GM12878 (cell line): ENCODE results near the gene EBLN1. TPM values are rescaled to one million over a fixed set of nuclear protein-coding genes. Genes with fewer than 3 reads are reported as not detected.

Experiments used
- CBFB ChIP-seq: IDR thresholded peaks from 2 replicates; pipeline ENCODE4 v1.6.1; 2016; ENCODE audit warnings: antibody characterized with exemption, low read depth
- CREM ChIP-seq: IDR thresholded peaks from 2 replicates; pipeline ENCODE4 v1.6.1; 2014; ENCODE audit warnings: antibody characterized with exemption, low read depth
- GABPA ChIP-seq: IDR thresholded peaks from 2 replicates; pipeline ENCODE4 v1.6.1; 2014; ENCODE audit warnings: antibody characterized with exemption, low read depth, mild to moderate bottlenecking, inconsistent platforms
- HDAC2 ChIP-seq: fragments of 200-600 bp; sonication (generic); IDR thresholded peaks from 2 replicates; pipeline ENCODE4 v1.6.1; 2017
- HDAC6 ChIP-seq: fragments of 200-600 bp; sonication (generic); IDR thresholded peaks from one replicate; pipeline ENCODE4 v1.8.0; 2017; ENCODE audit warnings: antibody characterized with exemption; ENCODE audit not compliant: unreplicated experiment
- MTA2 ChIP-seq: fragments of 450-650 bp; IDR thresholded peaks from 2 replicates; pipeline ENCODE4 v1.6.1; 2016; ENCODE audit warnings: low read depth, mild to moderate bottlenecking, moderate library complexity
- NR2C1 ChIP-seq: fragments of 450-650 bp; IDR thresholded peaks from 2 replicates; pipeline ENCODE4 v1.6.1; 2017; ENCODE audit warnings: antibody characterized with exemption, mild to moderate bottlenecking, moderate library complexity
- PAX8 ChIP-seq: fragments of 450-650 bp; IDR thresholded peaks from 2 replicates; pipeline ENCODE4 v1.6.1; 2017; ENCODE audit warnings: mild to moderate bottlenecking, moderate library complexity
- POLR2A ChIP-seq: IDR thresholded peaks from 2 replicates; pipeline ENCODE4 v1.6.1; 2011; ENCODE audit warnings: low read depth, mild to moderate bottlenecking, low read length
- RBBP5 ChIP-seq: fragments of 200-600 bp; sonication (generic); conservative IDR thresholded peaks from 2 replicates; pipeline ENCODE4 v1.6.1; 2016
- SMC3 ChIP-seq: IDR thresholded peaks from 2 replicates; pipeline ENCODE4 v1.6.1; 2011; ENCODE audit warnings: low read length, improper control_type of control experiment, borderline replicate concordance
- TCF7 ChIP-seq: IDR thresholded peaks from 2 replicates; pipeline ENCODE4 v1.6.1; 2014; ENCODE audit warnings: antibody characterized with exemption, borderline replicate concordance
- YY1 ChIP-seq: IDR thresholded peaks from 2 replicates; pipeline ENCODE4 v1.6.1; 2011; ENCODE audit warnings: low read depth, mild to moderate bottlenecking, low read length
- polyA plus RNA-seq, 11 experiments: library from polyadenylated mRNA; depleted of rRNA in 4 of 11; unstranded in 6 of 11; stranded (reverse) in 5 of 11; fragments of >200 nt; fragmentation: Nextera tagmentation in 4 of 11; fragmentation: Illumina TruSeq in 1 of 11; extraction: Ambion mirVana in 4 of 11; extraction: Trizol in 1 of 11; gene quantifications; 1 replicate in 1 of 11; 2 replicates in 10 of 11; pipeline versions ENCODE4 v1.2.1 to v1.2.3, GENCODE V29; 2011 to 2016; ENCODE audit warnings: inconsistent platforms in 2 of 11, missing spikeins in 2 of 11, low read depth in 1 of 11
- total RNA-seq, 4 experiments: library from RNA; depleted of rRNA in 3 of 4; stranded (reverse); fragments of >200 nt in 3 of 4; fragmentation: Illumina TruSeq in 1 of 4; extraction: Trizol in 1 of 4; gene quantifications; 2 replicates each; pipeline versions ENCODE4 v1.2.1 to v1.2.3, GENCODE V29; 2013 to 2021
- TF ChIP-seq, protein P1 (sequence below): IDR thresholded peaks from 2 replicates; pipeline ENCODE4 v1.6.1; 2011; ENCODE audit warnings: borderline replicate concordance, low read depth, mild to moderate bottlenecking, moderate library complexity, mixed read lengths, low read length; ENCODE audit not compliant: insufficient read depth; ENCODE audit errors: extremely low read length
- TF ChIP-seq, protein P2 (sequence below): IDR thresholded peaks from 2 replicates; pipeline ENCODE4 v1.6.1; 2012; ENCODE audit warnings: mild to moderate bottlenecking, low read depth, low read length
- TF ChIP-seq, protein P3 (sequence below): fragments of 450-650 bp; IDR thresholded peaks from 2 replicates; pipeline ENCODE4 v1.6.1; 2014; ENCODE audit warnings: mild to moderate bottlenecking
- TF ChIP-seq, protein P4 (sequence below): IDR thresholded peaks from 2 replicates; pipeline ENCODE4 v1.6.1; 2012; ENCODE audit warnings: low read depth, low read length, improper control_type of control experiment
- TF ChIP-seq, protein P5 (sequence below), 3 experiments: IDR thresholded peaks in 2 of 3; conservative IDR thresholded peaks in 1 of 3; 2 replicates each; pipeline ENCODE4 v1.5.1; 2011; ENCODE audit warnings: low read depth in 3 of 3, low read length in 3 of 3, mild to moderate bottlenecking in 3 of 3, control low read depth in 2 of 3, moderate library complexity in 2 of 3, inconsistent platforms in 1 of 3, mixed read lengths in 1 of 3; ENCODE audit not compliant: control insufficient read depth in 2 of 3, insufficient read depth in 1 of 3; ENCODE audit errors: extremely low read depth in 1 of 3
- TF ChIP-seq, protein P6 (sequence below): fragments of 450-650 bp; formaldehyde crosslinking; IDR thresholded peaks from 2 replicates; pipeline ENCODE4 v1.4.0; 2022; ENCODE audit warnings: mild to moderate bottlenecking, moderate library complexity

Gene EBLN1
- total and polyA plus RNA-seq, 10 of the 15 experiments (the other 5 are each of a cell fraction or from before 2014, with no cell fraction given) = not detected

DNA sequence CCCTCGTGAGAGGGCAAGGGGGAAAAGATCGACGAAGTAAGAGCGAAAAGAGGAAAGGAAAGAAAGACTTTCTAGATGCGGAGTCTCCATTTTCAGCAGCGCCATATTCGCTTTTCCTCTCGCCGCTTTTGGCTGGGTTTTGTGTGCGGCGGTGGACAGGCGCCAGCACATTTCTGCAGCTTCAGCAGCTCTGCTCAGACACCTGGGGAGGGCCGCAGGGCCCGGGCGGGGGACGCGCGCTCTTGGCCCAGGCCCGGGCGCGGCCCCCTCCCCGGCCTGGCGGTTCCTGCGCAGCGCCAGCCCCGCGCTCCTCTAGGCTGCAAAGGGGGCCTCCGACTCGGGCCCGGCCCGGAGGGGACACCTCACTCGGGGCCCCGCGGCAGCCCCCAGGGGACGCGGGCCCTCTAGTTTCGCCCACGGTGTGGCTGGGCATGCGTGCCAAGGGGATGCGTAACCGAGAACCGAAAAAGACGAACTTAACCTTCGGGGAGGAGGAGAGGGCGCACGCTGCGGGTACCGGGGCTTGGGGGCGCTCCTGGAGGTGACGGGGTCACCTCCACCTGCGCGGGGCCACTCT lies 34.5 kb upstream of the EBLN1 start (continued):
- TF ChIP-seq YY1 (peak; percentile 87), TCF7 (no peak), GABPA (no peak), RBBP5 (no peak), CBFB (no peak), SMC3 (no peak), PAX8 (no peak), POLR2A (peak; percentile 60), HDAC2 (no peak), MTA2 (no peak), CREM (peak; percentile 66), NR2C1 (no peak), HDAC6 (no peak)
- TF ChIP-seq, protein P1, sequence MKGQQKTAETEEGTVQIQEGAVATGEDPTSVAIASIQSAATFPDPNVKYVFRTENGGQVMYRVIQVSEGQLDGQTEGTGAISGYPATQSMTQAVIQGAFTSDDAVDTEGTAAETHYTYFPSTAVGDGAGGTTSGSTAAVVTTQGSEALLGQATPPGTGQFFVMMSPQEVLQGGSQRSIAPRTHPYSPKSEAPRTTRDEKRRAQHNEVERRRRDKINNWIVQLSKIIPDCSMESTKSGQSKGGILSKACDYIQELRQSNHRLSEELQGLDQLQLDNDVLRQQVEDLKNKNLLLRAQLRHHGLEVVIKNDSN = no peak
- TF ChIP-seq, protein P2, sequence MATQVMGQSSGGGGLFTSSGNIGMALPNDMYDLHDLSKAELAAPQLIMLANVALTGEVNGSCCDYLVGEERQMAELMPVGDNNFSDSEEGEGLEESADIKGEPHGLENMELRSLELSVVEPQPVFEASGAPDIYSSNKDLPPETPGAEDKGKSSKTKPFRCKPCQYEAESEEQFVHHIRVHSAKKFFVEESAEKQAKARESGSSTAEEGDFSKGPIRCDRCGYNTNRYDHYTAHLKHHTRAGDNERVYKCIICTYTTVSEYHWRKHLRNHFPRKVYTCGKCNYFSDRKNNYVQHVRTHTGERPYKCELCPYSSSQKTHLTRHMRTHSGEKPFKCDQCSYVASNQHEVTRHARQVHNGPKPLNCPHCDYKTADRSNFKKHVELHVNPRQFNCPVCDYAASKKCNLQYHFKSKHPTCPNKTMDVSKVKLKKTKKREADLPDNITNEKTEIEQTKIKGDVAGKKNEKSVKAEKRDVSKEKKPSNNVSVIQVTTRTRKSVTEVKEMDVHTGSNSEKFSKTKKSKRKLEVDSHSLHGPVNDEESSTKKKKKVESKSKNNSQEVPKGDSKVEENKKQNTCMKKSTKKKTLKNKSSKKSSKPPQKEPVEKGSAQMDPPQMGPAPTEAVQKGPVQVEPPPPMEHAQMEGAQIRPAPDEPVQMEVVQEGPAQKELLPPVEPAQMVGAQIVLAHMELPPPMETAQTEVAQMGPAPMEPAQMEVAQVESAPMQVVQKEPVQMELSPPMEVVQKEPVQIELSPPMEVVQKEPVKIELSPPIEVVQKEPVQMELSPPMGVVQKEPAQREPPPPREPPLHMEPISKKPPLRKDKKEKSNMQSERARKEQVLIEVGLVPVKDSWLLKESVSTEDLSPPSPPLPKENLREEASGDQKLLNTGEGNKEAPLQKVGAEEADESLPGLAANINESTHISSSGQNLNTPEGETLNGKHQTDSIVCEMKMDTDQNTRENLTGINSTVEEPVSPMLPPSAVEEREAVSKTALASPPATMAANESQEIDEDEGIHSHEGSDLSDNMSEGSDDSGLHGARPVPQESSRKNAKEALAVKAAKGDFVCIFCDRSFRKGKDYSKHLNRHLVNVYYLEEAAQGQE = no peak
- TF ChIP-seq, protein P3, sequence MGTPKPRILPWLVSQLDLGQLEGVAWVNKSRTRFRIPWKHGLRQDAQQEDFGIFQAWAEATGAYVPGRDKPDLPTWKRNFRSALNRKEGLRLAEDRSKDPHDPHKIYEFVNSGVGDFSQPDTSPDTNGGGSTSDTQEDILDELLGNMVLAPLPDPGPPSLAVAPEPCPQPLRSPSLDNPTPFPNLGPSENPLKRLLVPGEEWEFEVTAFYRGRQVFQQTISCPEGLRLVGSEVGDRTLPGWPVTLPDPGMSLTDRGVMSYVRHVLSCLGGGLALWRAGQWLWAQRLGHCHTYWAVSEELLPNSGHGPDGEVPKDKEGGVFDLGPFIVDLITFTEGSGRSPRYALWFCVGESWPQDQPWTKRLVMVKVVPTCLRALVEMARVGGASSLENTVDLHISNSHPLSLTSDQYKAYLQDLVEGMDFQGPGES = no peak
- TF ChIP-seq, protein P4, sequence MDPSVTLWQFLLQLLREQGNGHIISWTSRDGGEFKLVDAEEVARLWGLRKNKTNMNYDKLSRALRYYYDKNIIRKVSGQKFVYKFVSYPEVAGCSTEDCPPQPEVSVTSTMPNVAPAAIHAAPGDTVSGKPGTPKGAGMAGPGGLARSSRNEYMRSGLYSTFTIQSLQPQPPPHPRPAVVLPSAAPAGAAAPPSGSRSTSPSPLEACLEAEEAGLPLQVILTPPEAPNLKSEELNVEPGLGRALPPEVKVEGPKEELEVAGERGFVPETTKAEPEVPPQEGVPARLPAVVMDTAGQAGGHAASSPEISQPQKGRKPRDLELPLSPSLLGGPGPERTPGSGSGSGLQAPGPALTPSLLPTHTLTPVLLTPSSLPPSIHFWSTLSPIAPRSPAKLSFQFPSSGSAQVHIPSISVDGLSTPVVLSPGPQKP = no peak
- TF ChIP-seq, protein P5, sequence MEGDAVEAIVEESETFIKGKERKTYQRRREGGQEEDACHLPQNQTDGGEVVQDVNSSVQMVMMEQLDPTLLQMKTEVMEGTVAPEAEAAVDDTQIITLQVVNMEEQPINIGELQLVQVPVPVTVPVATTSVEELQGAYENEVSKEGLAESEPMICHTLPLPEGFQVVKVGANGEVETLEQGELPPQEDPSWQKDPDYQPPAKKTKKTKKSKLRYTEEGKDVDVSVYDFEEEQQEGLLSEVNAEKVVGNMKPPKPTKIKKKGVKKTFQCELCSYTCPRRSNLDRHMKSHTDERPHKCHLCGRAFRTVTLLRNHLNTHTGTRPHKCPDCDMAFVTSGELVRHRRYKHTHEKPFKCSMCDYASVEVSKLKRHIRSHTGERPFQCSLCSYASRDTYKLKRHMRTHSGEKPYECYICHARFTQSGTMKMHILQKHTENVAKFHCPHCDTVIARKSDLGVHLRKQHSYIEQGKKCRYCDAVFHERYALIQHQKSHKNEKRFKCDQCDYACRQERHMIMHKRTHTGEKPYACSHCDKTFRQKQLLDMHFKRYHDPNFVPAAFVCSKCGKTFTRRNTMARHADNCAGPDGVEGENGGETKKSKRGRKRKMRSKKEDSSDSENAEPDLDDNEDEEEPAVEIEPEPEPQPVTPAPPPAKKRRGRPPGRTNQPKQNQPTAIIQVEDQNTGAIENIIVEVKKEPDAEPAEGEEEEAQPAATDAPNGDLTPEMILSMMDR (IDR thresholded peaks at IDR 0.05 in 2 of 3, conservative IDR thresholded peaks at IDR 0.05 in 1 of 3; ENCODE audit: control insufficient read depth in 2 of 3, extremely low read depth in 1 of 3, insufficient read depth in 1 of 3, low read depth in 3 of 3, low read length in 3 of 3) = no peak
- TF ChIP-seq, protein P6, sequence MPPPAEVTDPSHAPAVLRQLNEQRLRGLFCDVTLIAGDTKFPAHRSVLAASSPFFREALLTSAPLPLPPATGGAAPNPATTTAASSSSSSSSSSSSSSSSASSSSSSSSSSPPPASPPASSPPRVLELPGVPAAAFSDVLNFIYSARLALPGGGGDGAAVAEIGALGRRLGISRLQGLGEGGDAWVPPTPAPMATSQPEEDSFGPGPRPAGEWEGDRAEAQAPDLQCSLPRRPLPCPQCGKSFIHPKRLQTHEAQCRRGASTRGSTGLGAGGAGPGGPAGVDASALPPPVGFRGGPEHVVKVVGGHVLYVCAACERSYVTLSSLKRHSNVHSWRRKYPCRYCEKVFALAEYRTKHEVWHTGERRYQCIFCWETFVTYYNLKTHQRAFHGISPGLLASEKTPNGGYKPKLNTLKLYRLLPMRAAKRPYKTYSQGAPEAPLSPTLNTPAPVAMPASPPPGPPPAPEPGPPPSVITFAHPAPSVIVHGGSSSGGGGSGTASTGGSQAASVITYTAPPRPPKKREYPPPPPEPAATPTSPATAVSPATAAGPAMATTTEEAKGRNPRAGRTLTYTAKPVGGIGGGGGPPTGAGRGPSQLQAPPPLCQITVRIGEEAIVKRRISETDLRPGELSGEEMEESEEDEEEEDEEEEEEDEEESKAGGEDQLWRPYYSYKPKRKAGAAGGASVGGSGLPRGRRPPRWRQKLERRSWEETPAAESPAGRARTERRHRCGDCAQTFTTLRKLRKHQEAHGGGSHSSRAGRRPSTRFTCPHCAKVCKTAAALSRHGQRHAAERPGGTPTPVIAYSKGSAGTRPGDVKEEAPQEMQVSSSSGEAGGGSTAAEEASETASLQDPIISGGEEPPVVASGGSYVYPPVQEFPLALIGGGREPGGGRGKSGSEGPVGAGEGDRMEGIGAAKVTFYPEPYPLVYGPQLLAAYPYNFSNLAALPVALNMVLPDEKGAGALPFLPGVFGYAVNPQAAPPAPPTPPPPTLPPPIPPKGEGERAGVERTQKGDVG (CRISPR knock-in tag) = no peak
